ENCODE measurements around the gene NECTIN3.

The NECTIN3 gene

GRCh38 chr3:111212511-111212910 is 140.9 kb downstream of the NECTIN3 start:
- Mint-ChIP-seq H3K9me3 (no peaks in the 10 kb centered on the region), H3K27me3 (no peaks in the 10 kb centered on the region), H3K27ac (no peak overlapping the region), H3K36me3 (no peaks in the 10 kb centered on the region), H3K4me3 (no peak overlapping the region), H3K4me1 (no peaks in the 10 kb centered on the region)

DNA sequence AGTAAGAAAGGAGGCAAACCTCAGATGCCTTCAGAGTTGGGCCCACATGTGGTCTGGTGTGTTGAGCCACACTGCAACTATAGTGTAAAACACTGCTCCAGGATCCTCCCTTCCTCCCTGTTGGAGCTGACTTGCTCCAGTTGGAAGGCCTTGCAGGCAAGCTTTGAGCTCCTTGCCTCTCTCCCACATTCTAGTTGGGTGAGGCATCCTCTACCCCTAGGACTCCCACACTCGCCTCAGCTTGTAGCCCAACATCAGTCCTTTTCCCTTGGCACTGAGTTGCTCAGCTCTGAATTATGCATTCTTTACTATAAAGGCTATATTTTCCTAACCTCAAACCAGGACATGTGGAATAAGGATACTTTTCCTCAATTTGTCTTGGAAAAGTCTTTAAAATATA is 143.9 kb downstream of the NECTIN3 start:
- Mint-ChIP-seq H3K9me3 (no peaks in the 10 kb centered on the region), H3K36me3 (no peaks in the 10 kb centered on the region), H3K27ac (no peak overlapping the region), H3K27me3 (no peaks in the 10 kb centered on the region), H3K4me1 (no peaks in the 10 kb centered on the region), H3K4me3 (no peak overlapping the region)

GRCh38 chr3:111218615-111219014 is 147.0 kb downstream of the NECTIN3 start:
- H3K27me3 Mint-ChIP-seq: no peaks in the 10 kb centered on the region
- no peaks in the 10 kb centered on the region for H3K4me1 Mint-ChIP-seq
- no peak overlapping the region for H3K27ac Mint-ChIP-seq
- H3K36me3 Mint-ChIP-seq: no peaks in the 10 kb centered on the region
- no peaks in the 10 kb centered on the region for H3K9me3 Mint-ChIP-seq
- no peak overlapping the region for H3K4me3 Mint-ChIP-seq

DNA sequence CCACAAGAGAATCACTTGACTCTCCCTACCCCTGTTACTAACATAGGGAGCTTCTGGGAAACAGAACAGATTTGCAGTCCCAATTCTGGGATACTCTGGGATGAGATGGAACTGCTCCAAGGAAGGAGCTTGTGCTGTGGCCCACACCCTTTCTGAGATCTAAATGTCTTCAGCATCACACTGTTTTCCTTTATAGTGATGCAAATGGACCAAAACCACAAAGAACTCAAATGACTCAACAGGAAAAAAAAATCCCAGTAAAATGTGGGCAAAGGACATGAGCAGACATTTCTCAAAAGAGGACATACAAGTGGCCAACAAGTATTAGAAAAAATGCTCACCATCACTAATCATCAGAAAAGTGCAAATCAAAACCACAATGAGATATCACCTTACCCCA is 155.6 kb downstream of the NECTIN3 start:
- peaks cover 6% of the 10 kb centered on the region for H3K9me3 Mint-ChIP-seq
- no peaks in the 10 kb centered on the region for H3K4me1 Mint-ChIP-seq
- no peaks in the 10 kb centered on the region for H3K27me3 Mint-ChIP-seq
- no peak overlapping the region for H3K27ac Mint-ChIP-seq
- no peak overlapping the region for H3K4me3 Mint-ChIP-seq
- no peaks in the 10 kb centered on the region for H3K36me3 Mint-ChIP-seq

DNA sequence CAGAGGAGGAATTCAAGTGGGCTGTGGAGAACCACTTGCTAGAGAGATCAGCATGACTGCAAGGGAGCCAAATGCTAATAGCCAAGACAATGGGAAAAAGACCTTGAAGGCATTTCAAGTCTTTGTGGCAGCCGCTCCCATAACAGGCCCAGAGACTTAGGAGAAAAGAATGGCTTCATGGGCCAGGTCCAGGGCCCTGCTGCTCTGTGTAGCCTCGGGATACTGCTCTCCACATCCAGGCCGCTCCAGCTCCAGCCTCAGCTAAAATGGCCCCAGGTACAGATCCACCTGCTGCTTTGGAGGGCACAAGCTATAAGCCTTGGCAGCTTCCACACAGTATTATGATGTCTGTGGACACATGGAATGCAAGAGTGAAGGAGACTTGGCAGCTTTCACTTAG is 157.7 kb downstream of the NECTIN3 start:
- H3K36me3 Mint-ChIP-seq: no peaks in the 10 kb centered on the region
- no peaks in the 10 kb centered on the region for H3K4me1 Mint-ChIP-seq
- no peak overlapping the region for H3K27ac Mint-ChIP-seq
- H3K4me3 Mint-ChIP-seq: no peak overlapping the region
- H3K9me3 Mint-ChIP-seq: peaks cover 6% of the 10 kb centered on the region
- H3K27me3 Mint-ChIP-seq: no peaks in the 10 kb centered on the region

DNA sequence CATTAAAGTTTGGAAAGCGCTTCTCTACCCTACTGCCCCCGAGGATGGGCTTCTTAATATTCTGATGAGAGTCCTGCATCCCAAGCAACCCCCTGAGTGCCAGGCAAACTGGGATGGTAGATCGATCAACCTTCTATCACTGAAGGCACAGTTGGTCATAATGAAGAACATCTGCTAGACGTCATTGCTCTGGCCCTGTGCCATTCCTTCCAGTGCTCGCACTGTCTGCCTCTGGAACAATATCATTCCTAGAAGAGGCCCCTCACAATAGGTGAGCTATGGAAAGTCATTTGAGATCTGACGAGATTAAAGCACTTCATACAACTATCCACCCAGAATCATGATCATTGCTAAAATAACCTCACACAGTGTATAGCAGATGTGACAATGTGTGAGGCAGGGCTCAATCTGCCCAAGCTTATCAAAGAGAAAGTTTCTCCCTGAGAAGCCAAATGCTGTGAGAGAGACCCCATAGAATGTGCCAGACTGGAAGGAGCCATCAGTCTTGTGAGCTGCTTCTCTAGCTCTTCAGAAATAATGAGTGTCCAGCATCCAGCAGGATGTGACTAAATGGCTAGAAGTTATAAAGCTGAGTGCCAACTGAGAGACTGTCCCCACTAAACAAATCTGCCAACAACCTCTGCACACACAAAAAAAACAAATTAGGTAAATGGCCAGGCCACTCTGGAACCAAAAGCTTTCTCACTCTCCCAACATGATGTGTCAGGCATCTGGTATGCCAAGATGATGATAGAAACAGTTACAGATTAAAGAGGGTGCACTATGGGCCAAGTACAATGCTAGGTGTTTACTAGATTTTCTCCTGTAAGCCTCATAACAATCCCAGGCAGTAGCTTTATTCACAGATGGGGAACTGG is 165.5 kb downstream of the NECTIN3 start:
- H3K27me3 Mint-ChIP-seq: no peaks in the 10 kb centered on the region
- H3K4me3 Mint-ChIP-seq: no peak overlapping the region
- H3K9me3 Mint-ChIP-seq: no peaks in the 10 kb centered on the region
- peaks cover 27% of the 10 kb centered on the region for H3K4me1 Mint-ChIP-seq
- peaks cover 3% of the 10 kb centered on the region for H3K36me3 Mint-ChIP-seq
- no peak overlapping the region for H3K27ac Mint-ChIP-seq

DNA sequence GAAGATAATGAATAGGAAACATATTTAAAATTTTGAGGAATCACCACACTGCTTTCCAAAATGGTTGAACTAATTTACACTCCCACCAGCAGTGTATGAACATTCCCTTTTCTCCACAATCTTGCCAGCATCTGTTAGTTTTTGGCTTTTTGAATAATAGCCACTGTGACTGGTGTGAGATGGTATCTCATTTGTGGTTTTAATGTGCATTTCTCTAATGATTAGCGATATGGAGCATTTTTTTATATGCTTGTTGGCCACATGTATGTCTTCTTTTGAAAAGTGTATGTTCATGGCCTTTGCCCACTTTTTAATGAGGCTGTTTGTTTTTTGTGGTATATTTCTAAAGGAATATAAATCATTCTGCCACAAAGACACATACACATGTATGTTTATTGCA is 166.3 kb downstream of the NECTIN3 start:
- Mint-ChIP-seq H3K4me3 (no peak overlapping the region), H3K27me3 (no peaks in the 10 kb centered on the region), H3K36me3 (peaks cover 3% of the 10 kb centered on the region), H3K27ac (peak overlapping the region; percentile 56), H3K4me1 (peaks cover 27% of the 10 kb centered on the region), H3K9me3 (no peaks in the 10 kb centered on the region)

- Mint-ChIP-seq H3K9me3 (peaks cover 5% of the 10 kb centered on the region), H3K4me3 (peak overlapping the region; percentile 27), H3K36me3 (peaks cover 4% of the 10 kb centered on the region), H3K27ac (peak overlapping the region; percentile 3), H3K4me1 (peaks cover 27% of the 10 kb centered on the region), H3K27me3 (no peaks in the 10 kb centered on the region)
Measured at GRCh38 chr3:111238885-111239284, 167.3 kb downstream of the NECTIN3 start.

DNA sequence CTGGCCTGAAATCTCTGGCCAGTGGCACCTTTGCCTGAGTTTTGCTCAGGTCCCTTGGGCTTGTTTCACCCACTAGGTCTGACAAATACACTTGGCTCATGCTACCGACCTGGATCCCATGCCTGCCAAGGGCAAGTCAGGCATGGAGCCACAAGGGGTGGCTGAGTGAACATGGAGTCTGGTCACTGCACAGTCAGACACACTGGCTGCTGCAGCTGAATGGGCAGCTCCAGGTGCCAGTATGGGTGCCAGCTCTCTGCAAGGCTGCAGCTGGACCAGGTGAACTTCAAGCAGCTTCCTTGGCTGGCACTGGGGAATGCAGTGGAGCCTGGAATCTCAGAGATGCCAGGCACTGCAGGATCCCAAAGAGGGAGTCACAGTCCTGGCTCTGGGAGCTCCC is 170.3 kb downstream of the NECTIN3 start:
- H3K4me1 Mint-ChIP-seq: peaks cover 27% of the 10 kb centered on the region
- no peak overlapping the region for H3K27ac Mint-ChIP-seq
- no peaks in the 10 kb centered on the region for H3K27me3 Mint-ChIP-seq
- no peak overlapping the region for H3K4me3 Mint-ChIP-seq
- peaks cover 4% of the 10 kb centered on the region for H3K36me3 Mint-ChIP-seq
- peaks cover 7% of the 10 kb centered on the region for H3K9me3 Mint-ChIP-seq

All from activated naive CD4-positive, alpha-beta T cell treated with anti-CD3 and anti-CD28 coated beads, Interleukin-2, amount 50 U/mL, for 24 hours (primary cell).